Stomach (tissue), 4 donors: ENCODE results near the gene RAB6B.

Experiments used
- CTCF ChIP-seq, 7 experiments: fragments of 450-650 bp in 4 of 7; fragments of 200-600 bp in 3 of 7; sonication (generic) in 3 of 7; IDR thresholded peaks; one replicate each; pipeline ENCODE4 v1.5.1; 2016 to 2019; ENCODE audit warnings: antibody characterized with exemption in 7 of 7, control low read depth in 2 of 7, mild to moderate bottlenecking in 1 of 7
- POLR2AphosphoS5 ChIP-seq, 3 donors: sonication (generic); formaldehyde crosslinking; IDR thresholded peaks; one replicate each; pipeline ENCODE4 v1.6.1; 2016; ENCODE audit warnings: antibody characterized with exemption in 3 of 3

DNA sequence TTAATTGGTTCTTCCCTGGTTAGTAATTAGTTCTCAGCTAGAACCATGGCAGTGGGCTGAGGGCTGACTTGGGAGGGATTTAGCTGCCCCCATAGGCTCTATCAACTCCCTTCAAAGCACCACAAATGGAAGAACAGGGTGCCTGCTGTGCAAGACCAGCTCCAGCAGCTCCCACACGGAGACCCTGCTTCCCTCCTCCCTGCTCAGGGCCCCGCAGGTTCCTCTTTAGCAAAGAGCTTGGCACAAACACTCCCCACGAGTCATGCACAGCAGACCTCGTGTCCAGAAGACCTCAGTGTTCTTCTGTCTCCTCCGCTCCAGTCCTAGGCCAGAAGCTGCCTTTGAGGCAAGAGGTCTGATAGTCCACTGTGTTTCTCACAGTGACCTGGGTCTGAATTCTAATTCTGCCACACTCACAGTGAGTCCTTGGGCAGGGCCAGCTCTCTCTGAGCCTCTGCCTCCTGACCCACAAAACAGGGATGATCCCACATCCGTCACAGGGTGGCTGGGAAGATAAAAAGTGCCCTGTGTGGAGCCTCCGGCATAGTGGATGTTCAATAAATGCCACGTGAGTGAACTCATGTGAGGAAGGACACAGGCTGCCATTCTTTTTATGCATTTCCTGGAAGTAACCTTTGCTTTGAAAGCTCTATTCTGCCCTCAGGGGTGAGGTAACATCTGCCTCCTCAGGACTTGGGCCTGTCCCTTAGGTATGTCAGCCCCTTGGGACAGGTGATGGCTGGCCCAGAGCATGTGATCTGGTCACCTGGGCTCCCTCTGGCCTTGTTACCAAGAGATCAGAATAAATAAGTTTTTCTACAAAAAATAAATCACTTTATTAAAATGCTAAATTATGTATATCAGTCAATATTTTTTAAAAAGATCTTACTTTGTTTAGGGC, 7.6 kb downstream of the RAB6B start:
- TF ChIP-seq POLR2AphosphoS5 (IDR thresholded peaks at IDR 0.05) = no peak
- TF ChIP-seq CTCF (IDR thresholded peaks at IDR 0.05) = no peak
